ENCODE data around the gene LRCOL1.

DNA sequence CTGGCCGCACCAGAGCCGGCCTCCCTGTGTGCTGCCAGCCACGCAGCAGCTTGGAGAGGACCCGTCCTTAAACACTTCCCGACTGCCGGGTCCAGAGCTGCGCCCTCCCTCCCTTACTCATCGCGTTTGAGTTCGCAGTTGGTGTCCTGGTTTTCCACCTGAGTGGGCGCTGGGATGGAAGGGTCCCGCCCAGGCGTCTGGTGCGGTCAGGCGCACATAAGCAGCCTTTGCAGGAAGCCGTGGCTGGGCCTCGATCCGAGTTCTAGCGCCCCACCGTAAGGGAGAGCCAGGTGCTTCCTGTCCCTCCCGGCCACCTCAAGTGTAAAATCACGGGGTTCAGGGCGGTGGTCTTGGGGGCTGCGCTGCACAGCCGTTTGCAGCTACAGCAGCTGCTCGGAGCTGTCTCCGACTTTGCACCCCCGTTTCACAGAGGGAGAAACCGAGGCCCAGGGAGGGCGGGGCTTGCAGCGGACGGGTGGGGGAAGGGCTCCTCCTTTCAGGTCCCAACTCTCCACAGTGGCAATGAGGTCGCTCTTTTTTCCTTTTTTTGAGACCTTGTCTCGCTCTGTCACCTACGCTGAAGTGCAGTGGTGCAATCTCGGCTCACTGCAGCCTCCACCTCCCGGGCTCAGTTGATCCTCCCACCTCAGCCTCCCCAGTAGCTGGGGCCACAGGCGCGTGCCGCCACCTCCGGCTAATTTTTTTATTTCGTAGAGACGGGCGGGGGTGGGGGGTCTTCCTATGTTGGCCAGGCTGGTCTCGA lies 51.3 kb downstream of the LRCOL1 start:
- TF ChIP-seq, protein P1, sequence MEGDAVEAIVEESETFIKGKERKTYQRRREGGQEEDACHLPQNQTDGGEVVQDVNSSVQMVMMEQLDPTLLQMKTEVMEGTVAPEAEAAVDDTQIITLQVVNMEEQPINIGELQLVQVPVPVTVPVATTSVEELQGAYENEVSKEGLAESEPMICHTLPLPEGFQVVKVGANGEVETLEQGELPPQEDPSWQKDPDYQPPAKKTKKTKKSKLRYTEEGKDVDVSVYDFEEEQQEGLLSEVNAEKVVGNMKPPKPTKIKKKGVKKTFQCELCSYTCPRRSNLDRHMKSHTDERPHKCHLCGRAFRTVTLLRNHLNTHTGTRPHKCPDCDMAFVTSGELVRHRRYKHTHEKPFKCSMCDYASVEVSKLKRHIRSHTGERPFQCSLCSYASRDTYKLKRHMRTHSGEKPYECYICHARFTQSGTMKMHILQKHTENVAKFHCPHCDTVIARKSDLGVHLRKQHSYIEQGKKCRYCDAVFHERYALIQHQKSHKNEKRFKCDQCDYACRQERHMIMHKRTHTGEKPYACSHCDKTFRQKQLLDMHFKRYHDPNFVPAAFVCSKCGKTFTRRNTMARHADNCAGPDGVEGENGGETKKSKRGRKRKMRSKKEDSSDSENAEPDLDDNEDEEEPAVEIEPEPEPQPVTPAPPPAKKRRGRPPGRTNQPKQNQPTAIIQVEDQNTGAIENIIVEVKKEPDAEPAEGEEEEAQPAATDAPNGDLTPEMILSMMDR (IDR thresholded peaks at IDR 0.05; ENCODE audit: borderline replicate concordance, extremely low read depth, low read length, poor library complexity, severe bottlenecking): no peak
- TF ChIP-seq EZH2 (IDR thresholded peaks at IDR 0.05; ENCODE audit: borderline replicate concordance, low read depth, low read length, severe bottlenecking): peak; percentile 36

All from DND-41 (cell line).